Gastrocnemius medialis (tissue), 4 donors: Measurements from ENCODE around the gene HRC. TPM values are rescaled to one million over a fixed set of nuclear protein-coding genes. Genes with fewer than 3 reads are reported as not detected.

ENCODE experiments used
- ATAC-seq, 2 donors: fragments of 150-250 bp; one replicate each; pipeline ENCODE4 v1.9.1; 2016
- DNase-seq, 2 donors: peaks; one replicate each; pipeline ENCODE4 v3.0.0-alpha.2; 2019
- H3K27ac ChIP-seq, 4 donors: fragments of 200-600 bp; sonication (generic); 1 replicate in 1 of 4; 2 replicates in 3 of 4; pipeline ENCODE4 v1.5.1; 2016 to 2018; ENCODE audit warnings: mild to moderate bottlenecking in 2 of 4, moderate library complexity in 1 of 4
- H3K27me3 ChIP-seq, 3 donors: fragments of 200-600 bp; sonication (generic) in 2 of 3; 1 replicate in 1 of 3; 2 replicates in 2 of 3; pipeline versions ENCODE4 v1.5.1 to v1.6.0; 2016 to 2019; ENCODE audit warnings: mild to moderate bottlenecking in 1 of 3, moderate library complexity in 1 of 3
- H3K36me3 ChIP-seq, 2 donors: fragments of 200-600 bp; sonication (generic) in 1 of 2; one replicate each; pipeline ENCODE4 v1.5.1; 2017 to 2018
- H3K4me1 ChIP-seq, 2 donors: fragments of 200-600 bp; sonication (generic) in 1 of 2; one replicate each; pipeline ENCODE4 v1.5.1; 2016 to 2017; ENCODE audit warnings: mild to moderate bottlenecking in 2 of 2
- H3K4me3 ChIP-seq, 4 donors: fragments of 200-600 bp; sonication (generic) in 3 of 4; 1 replicate in 1 of 4; 2 replicates in 3 of 4; pipeline ENCODE4 v1.5.1; 2016 to 2019; ENCODE audit warnings: mild to moderate bottlenecking in 2 of 4
- H3K9me3 ChIP-seq, 3 donors: fragments of 200-600 bp; sonication (generic) in 2 of 3; 1 replicate in 1 of 3; 2 replicates in 2 of 3; pipeline ENCODE4 v1.5.1; 2016 to 2019
- POLR2A ChIP-seq, 2 donors: fragments of 450-650 bp; IDR thresholded peaks; one replicate each; pipeline ENCODE4 v1.6.1; 2017; ENCODE audit warnings: antibody characterized with exemption in 2 of 2, mild to moderate bottlenecking in 2 of 2, moderate library complexity in 2 of 2
- in situ Hi-C, 4 donors: fragments of 200-750 bp; cut with MboI; loops; one replicate each; pipeline versions ENCODE4 v1.15.0 to v1.8.0; 2017; ENCODE audit warnings: low sequenced_read_pairs in 4 of 4
- intact Hi-C: fragments of 100-400 bp; cut with DNase I; formaldehyde crosslinking; loops from one replicate; pipeline ENCODE4 v1.15.1; 2023; ENCODE audit warnings: low total_unique reads
- total RNA-seq, 4 donors: library from RNA; depleted of rRNA; stranded (reverse); fragments of >200 nt; gene quantifications; one replicate each; pipeline versions ENCODE4 v1.1.0 to v1.2.3, GENCODE V29; 2016
- TF ChIP-seq, protein P1 (sequence below), 5 experiments: fragments of 450-650 bp in 3 of 5; fragments of 200-600 bp in 2 of 5; sonication (generic) in 2 of 5; IDR thresholded peaks in 4 of 5; conservative IDR thresholded peaks in 1 of 5; 1 replicate in 4 of 5; 2 replicates in 1 of 5; pipeline ENCODE4 v1.5.1; 2016 to 2019; ENCODE audit warnings: antibody characterized with exemption in 5 of 5, mild to moderate bottlenecking in 3 of 5, moderate library complexity in 3 of 5

HRC gene
- total RNA-seq, 4 donors from 2014 or later = 190 to 537 (median 300) TPM

DNA sequence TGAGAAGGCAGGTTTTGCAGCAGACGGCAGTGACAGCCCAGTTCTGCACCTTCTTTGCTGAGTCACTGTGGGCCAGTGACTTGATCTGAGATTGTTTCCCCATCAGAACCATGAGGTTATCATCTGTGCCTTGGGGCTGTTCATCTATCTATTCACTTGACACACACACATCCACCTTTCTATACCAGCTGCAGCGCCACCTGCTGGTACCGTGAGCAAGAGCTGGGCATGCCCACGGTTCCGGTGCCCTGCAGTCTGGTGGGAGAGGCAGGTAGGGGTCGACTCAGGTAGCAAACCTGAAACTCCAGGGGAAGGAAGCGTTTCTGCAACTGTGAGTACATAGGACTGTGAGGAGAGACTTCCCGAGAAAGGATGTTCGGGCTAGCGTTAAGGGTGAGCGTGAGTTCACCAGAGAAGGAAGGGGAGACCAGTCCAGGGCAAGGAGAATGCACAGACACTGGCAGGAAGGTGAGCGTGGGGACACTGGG, 48.5 kb downstream of the HRC start:
- DNase-seq = peak in 1 of 2 donors; percentile 64
- H3K27ac ChIP-seq = peak overlapping the region; percentile 40 to 54 (median 49)
- H3K27me3 ChIP-seq = no peaks in the 10 kb centered on the region
- H3K36me3 ChIP-seq = peaks cover 0 to 76% of the 10 kb centered on the region in 2 donors
- peak; percentile 68 to 78 for ATAC-seq
- H3K9me3 ChIP-seq = no peaks in the 10 kb centered on the region
- in situ Hi-C loops = no loop called here
- H3K4me3 ChIP-seq = no peak overlapping the region
- intact Hi-C loops = loop anchor here (1.0 kb wide), 1 partner anchor 9 kb away; no protein-coding TSS in a partner anchor
- H3K4me1 ChIP-seq = peaks cover 12 to 28% of the 10 kb centered on the region in 2 donors
- TF ChIP-seq, protein P1, sequence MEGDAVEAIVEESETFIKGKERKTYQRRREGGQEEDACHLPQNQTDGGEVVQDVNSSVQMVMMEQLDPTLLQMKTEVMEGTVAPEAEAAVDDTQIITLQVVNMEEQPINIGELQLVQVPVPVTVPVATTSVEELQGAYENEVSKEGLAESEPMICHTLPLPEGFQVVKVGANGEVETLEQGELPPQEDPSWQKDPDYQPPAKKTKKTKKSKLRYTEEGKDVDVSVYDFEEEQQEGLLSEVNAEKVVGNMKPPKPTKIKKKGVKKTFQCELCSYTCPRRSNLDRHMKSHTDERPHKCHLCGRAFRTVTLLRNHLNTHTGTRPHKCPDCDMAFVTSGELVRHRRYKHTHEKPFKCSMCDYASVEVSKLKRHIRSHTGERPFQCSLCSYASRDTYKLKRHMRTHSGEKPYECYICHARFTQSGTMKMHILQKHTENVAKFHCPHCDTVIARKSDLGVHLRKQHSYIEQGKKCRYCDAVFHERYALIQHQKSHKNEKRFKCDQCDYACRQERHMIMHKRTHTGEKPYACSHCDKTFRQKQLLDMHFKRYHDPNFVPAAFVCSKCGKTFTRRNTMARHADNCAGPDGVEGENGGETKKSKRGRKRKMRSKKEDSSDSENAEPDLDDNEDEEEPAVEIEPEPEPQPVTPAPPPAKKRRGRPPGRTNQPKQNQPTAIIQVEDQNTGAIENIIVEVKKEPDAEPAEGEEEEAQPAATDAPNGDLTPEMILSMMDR (IDR thresholded peaks at IDR 0.05 in 4 of 5, conservative IDR thresholded peaks at IDR 0.05 in 1 of 5) = peak; percentile 70 to 82 (median 78)
- TF ChIP-seq POLR2A (IDR thresholded peaks at IDR 0.05) = no peak

DNA sequence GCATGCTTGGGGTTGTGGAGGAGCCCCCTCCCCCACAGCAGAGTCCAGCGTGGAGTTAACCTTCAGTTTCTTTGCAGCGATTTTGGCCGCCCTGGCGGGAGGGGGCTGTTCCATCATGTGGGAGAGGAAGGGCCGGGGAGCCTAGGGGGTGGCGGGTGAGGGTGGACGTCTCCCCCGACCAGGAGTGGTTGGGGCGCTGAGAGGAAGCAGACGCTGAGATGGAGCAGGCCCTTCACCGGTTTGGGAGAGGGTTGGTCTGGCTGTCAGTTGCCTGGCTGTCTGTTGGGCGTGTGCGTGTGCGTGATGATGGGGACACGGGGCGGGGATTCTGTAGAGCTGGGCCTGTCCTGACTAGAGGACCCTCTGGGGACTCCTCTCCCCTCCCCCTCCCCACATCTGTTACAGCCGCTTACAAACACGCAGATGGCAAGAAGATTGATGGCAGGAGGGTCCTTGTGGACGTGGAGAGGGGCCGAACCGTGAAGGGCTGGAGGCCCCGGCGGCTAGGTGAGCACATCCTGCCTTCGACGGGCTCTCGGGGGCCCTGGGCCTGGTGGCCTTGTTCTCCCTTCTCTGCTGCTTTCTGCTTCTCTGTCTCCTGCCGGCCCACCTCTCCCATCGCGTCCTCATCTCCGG, 50.8 kb downstream of the HRC start:
- intact Hi-C loops (no loop called here), in situ Hi-C loops (no loop called here)
- no peaks in the 10 kb centered on the region for H3K27me3 ChIP-seq
- no peak for ATAC-seq
- no peaks in the 10 kb centered on the region for H3K9me3 ChIP-seq
- no peak for DNase-seq
- H3K36me3 ChIP-seq = peaks cover 0 to 99% of the 10 kb centered on the region in 2 donors
- TF ChIP-seq, protein P1 (IDR thresholded peaks at IDR 0.05 in 4 of 5, conservative IDR thresholded peaks at IDR 0.05 in 1 of 5) = no peak
- no peak for TF ChIP-seq POLR2A (IDR thresholded peaks at IDR 0.05)
- peaks cover 3 to 10% of the 10 kb centered on the region in 2 donors for H3K4me1 ChIP-seq
- H3K4me3 ChIP-seq = no peak overlapping the region
- peak overlapping the region in 2 of 4 donors; percentile 11 to 22 for H3K27ac ChIP-seq

DNA sequence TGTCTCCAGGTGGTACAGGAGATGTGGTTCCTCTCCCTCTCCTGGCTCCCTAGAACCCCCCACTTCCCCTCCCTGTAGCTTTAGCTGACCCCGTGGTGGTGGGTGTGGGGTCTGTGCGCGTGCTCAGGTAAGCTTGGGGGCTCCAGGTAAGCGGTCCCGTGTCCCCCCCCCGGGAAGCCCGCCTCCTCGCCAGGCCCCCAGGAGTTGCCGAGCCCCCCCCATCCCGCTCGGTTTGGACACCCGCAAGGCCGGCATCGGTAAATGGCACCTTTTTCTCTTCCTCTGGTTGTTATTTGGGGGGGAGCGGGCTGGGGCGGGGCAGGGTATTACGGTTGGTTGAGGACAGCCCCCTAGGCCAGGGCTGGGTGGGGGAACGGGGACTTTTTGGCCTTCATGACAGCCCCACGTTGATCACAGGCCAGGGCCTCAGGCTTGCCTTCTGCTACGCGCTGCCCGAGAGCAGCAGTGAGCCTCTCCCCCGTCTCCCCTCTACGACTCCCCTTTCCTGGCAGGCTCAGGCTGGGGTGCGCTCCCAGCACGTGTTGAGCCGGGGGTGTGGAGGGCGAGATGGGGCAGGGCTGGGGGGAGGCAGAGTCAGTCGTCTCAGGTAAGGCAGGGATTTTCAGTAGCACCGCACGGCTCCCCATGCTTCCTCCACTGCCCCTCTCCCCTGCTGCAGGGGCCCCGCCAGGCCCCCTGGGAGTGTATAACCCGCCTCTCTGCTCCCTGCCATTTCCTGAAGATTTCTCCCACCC, 51.7 kb downstream of the HRC start:
- Histone ChIP-seq H3K9me3 (no peaks in the 10 kb centered on the region), H3K4me3 (no peak overlapping the region), H3K27me3 (no peaks in the 10 kb centered on the region), H3K27ac (peak overlapping the region in 1 of 4 donors; percentile 38), H3K4me1 (peaks cover 12% of the 10 kb centered on the region in 2 donors), H3K36me3 (peaks cover 0 to 100% of the 10 kb centered on the region in 2 donors)
- ATAC-seq (no peak), DNase-seq (no peak)
- in situ Hi-C loops = no loop called here
- intact Hi-C loops = no loop called here
- TF ChIP-seq, protein P1 (IDR thresholded peaks at IDR 0.05 in 4 of 5, conservative IDR thresholded peaks at IDR 0.05 in 1 of 5) = no peak
- TF ChIP-seq POLR2A (IDR thresholded peaks at IDR 0.05) = no peak

DNA sequence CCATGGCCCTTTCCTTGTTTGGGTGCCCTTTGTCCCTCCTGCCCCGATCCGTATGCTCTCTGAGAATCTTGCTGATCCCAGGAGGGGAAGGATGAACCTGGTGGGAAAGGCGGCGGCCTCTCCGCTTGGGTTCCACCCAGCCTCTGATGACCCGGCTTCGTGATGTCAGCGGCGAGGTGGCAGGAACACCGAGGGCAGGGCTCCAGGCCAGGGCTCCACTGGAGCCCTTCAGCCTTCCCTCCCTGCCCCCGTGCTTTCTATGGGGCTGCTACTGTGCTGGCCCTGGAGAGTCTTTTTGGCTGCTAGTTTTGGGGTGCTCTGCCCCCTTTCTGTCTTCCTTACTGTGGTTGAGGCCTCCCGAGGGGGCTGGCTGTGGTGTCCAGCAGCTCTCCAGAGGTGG, 52.9 kb downstream of the HRC start:
- in situ Hi-C loops = no loop called here
- DNase-seq = no peak
- TF ChIP-seq, protein P1 (IDR thresholded peaks at IDR 0.05 in 4 of 5, conservative IDR thresholded peaks at IDR 0.05 in 1 of 5) = no peak
- no peak for TF ChIP-seq POLR2A (IDR thresholded peaks at IDR 0.05)
- peaks cover 0 to 94% of the 10 kb centered on the region in 2 donors for H3K36me3 ChIP-seq
- peak overlapping the region in 3 of 4 donors; percentile 11 to 47 (median 33) for H3K27ac ChIP-seq
- H3K4me1 ChIP-seq = peaks cover 23 to 24% of the 10 kb centered on the region in 2 donors
- no peak overlapping the region for H3K4me3 ChIP-seq
- no peaks in the 10 kb centered on the region for H3K27me3 ChIP-seq
- intact Hi-C loops = no loop called here
- H3K9me3 ChIP-seq = no peaks in the 10 kb centered on the region
- ATAC-seq = no peak

Other genes with a start within 250 kb of the HRC start
- not detected for gene DHDH, start 221.7 kb downstream of the HRC start, total RNA-seq
- 10 to 100 TPM in 3 of 4 donors, 1 to 10 TPM in 1; 7.9 to 21.8 (median 18.0) TPM for gene BAX, start 200.5 kb downstream of the HRC start, total RNA-seq
- gene FTL, start 190.1 kb downstream of the HRC start, total RNA-seq = 1,000 to 10,000 TPM in 3 of 4 donors, 100 to 1,000 TPM in 1; 894 to 1,364 (median 1,121) TPM
- gene GYS1, start 162.1 kb downstream of the HRC start, total RNA-seq = 100 to 1,000 TPM; 110 to 221 (median 126) TPM
- gene RUVBL2, start 161.5 kb downstream of the HRC start, total RNA-seq = 100 to 1,000 TPM; 134 to 185 (median 146) TPM
- gene LHB, start 138.3 kb downstream of the HRC start, total RNA-seq = 1 to 10 TPM in 1 of 4 donors, not detected in 3; 1.9 TPM
- not detected for gene CGB3, start 131.1 kb downstream of the HRC start, total RNA-seq
- not detected for gene CGB2, start 123.5 kb downstream of the HRC start, total RNA-seq
- not detected for gene CGB1, start 118.5 kb downstream of the HRC start, total RNA-seq
- not detected for gene CGB5, start 111.5 kb downstream of the HRC start, total RNA-seq
- gene CGB8, start 106.3 kb downstream of the HRC start, total RNA-seq = not detected
- gene CGB7, start 97.6 kb downstream of the HRC start, total RNA-seq = 1 to 10 TPM in 1 of 4 donors, under 1 TPM in 1, not detected in 2; 0.42 to 1.1 TPM
- 1 to 10 TPM; 1.3 to 6.8 (median 2.9) TPM for gene NTF4, start 90.6 kb downstream of the HRC start, total RNA-seq
- 10 to 100 TPM in 3 of 4 donors, 1 to 10 TPM in 1; 4.3 to 20.2 (median 13.9) TPM for gene KCNA7, start 82.7 kb downstream of the HRC start, total RNA-seq
- 100 to 1,000 TPM in 2 of 4 donors, 10 to 100 TPM in 2; 55.6 to 305 (median 107) TPM for gene SNRNP70, start 69.9 kb downstream of the HRC start, total RNA-seq
- gene LIN7B, start 41.0 kb downstream of the HRC start, total RNA-seq = 10 to 100 TPM; 25.7 to 97.9 (median 34.0) TPM
- gene C19orf73, start 36.3 kb downstream of the HRC start, total RNA-seq = 10 to 100 TPM in 1 of 4 donors, 1 to 10 TPM in 3; 1.3 to 11.7 (median 3.5) TPM
- gene PPFIA3, start 35.9 kb downstream of the HRC start, total RNA-seq = 1 to 10 TPM; 1.9 to 4.1 (median 3.0) TPM
- gene TRPM4, start 2.4 kb upstream of the HRC start, total RNA-seq = 10 to 100 TPM; 10.4 to 11.5 (median 11.3) TPM
- gene SLC6A16, start 169.8 kb upstream of the HRC start, total RNA-seq = 1 to 10 TPM in 1 of 4 donors, under 1 TPM in 2, not detected in 1; 0.13 to 4.3 (median 0.36) TPM
- gene CD37, start 180.0 kb upstream of the HRC start, total RNA-seq = 1 to 10 TPM; 1.6 to 8.5 (median 2.3) TPM
- 10 to 100 TPM in 2 of 4 donors, 1 to 10 TPM in 2; 6.1 to 12.6 (median 9.5) TPM for gene TEAD2, start 207.0 kb upstream of the HRC start, total RNA-seq
- gene DKKL1, start 208.5 kb upstream of the HRC start, total RNA-seq = not detected
- not detected for gene KASH5, start 232.9 kb upstream of the HRC start, total RNA-seq